DND-41 (cell line): ENCODE measurements around the gene RXFP4.

Experiments used
- ATAC-seq: fragments of 200-7000 bp; cut with Tn5 transposase; 3 replicates; pipeline ENCODE4 v1.9.1; 2021; ENCODE audit warnings: low read depth; ENCODE audit not compliant: insufficient read depth
- DNase-seq: peaks from one replicate; pipeline ENCODE4 v3.0.0-alpha.2; 2020
- H2AFZ ChIP-seq: 2 replicates; pipeline ENCODE4 v1.6.0; 2012; ENCODE audit warnings: low read depth, low read length
- H3K27ac ChIP-seq: 2 replicates; pipeline ENCODE4 v1.5.1; 2012; ENCODE audit warnings: low read length, inconsistent platforms
- H3K27me3 ChIP-seq: fragments of 200-600 bp; sonication (generic); 2 replicates; pipeline ENCODE4 v1.6.0; 2012; ENCODE audit warnings: low read length, mild to moderate bottlenecking, inconsistent platforms; ENCODE audit not compliant: insufficient read depth, poor library complexity
- H3K36me3 ChIP-seq: 2 replicates; pipeline ENCODE4 v1.5.1; 2012; ENCODE audit warnings: low read length, inconsistent platforms; ENCODE audit not compliant: insufficient read depth
- H3K4me1 ChIP-seq: 2 replicates; pipeline ENCODE4 v1.5.1; 2012; ENCODE audit warnings: mild to moderate bottlenecking, low read length; ENCODE audit not compliant: insufficient read depth
- H3K4me2 ChIP-seq: 2 replicates; pipeline ENCODE4 v1.6.0; 2012; ENCODE audit warnings: mild to moderate bottlenecking, moderate library complexity, low read length, inconsistent platforms; ENCODE audit not compliant: insufficient read depth
- H3K4me3 ChIP-seq, 2 experiments: fragments of 200-600 bp in 1 of 2; shearing (Covaris generic) in 1 of 2; 2 replicates each; pipeline ENCODE4 v1.5.1; 2012 to 2016; ENCODE audit warnings: inconsistent platforms in 2 of 2, low read length in 2 of 2, mild to moderate bottlenecking in 2 of 2, low read depth in 1 of 2, moderate library complexity in 1 of 2
- H3K79me2 ChIP-seq: 2 replicates; pipeline ENCODE4 v1.6.0; 2012; ENCODE audit warnings: low read length, inconsistent platforms; ENCODE audit not compliant: insufficient read depth
- H3K9ac ChIP-seq: 2 replicates; pipeline ENCODE4 v1.6.0; 2012; ENCODE audit warnings: low read depth, mild to moderate bottlenecking, inconsistent platforms, low read length, moderate library complexity
- H3K9me3 ChIP-seq: 2 replicates; pipeline ENCODE4 v1.5.1; 2012; ENCODE audit warnings: low read length, moderate library complexity, mild to moderate bottlenecking, inconsistent platforms; ENCODE audit not compliant: insufficient read depth, severe bottlenecking
- H4K20me1 ChIP-seq: 2 replicates; pipeline ENCODE4 v1.6.0; 2012; ENCODE audit warnings: low read length; ENCODE audit not compliant: insufficient read depth
- CTCF ChIP-seq: IDR thresholded peaks from 2 replicates; pipeline ENCODE4 v1.5.1; 2012; ENCODE audit warnings: borderline replicate concordance, low read length, moderate library complexity, mild to moderate bottlenecking; ENCODE audit not compliant: poor library complexity, severe bottlenecking; ENCODE audit errors: extremely low read depth
- EZH2 ChIP-seq: IDR thresholded peaks from 3 replicates; pipeline ENCODE4 v1.6.1; 2012; ENCODE audit warnings: borderline replicate concordance, low read depth, mild to moderate bottlenecking, moderate library complexity, low read length, inconsistent platforms; ENCODE audit not compliant: severe bottlenecking

RXFP4 gene

GRCh38 chr1:155977690-155978324 lies 36.4 kb downstream of the RXFP4 start:
- H3K9ac ChIP-seq: peak overlapping the region; percentile 90
- H3K9me3 ChIP-seq: no peaks in the 10 kb centered on the region
- peak overlapping the region; percentile 97 for H3K27ac ChIP-seq
- peak overlapping the region; percentile 81 for H2AFZ ChIP-seq
- DNase-seq: peak; percentile 58
- ATAC-seq: peak; percentile 27
- peaks cover 39% of the 10 kb centered on the region for H4K20me1 ChIP-seq
- H3K4me2 ChIP-seq: peak overlapping the region; percentile 80
- H3K4me1 ChIP-seq: peaks cover 58% of the 10 kb centered on the region
- H3K36me3 ChIP-seq: peaks cover 22% of the 10 kb centered on the region
- no peak for TF ChIP-seq CTCF
- TF ChIP-seq EZH2: no peak
- H3K27me3 ChIP-seq: no peaks in the 10 kb centered on the region
- peak overlapping the region; percentile 52 to 73 for H3K4me3 ChIP-seq
- peaks cover 58% of the 10 kb centered on the region for H3K79me2 ChIP-seq

DNA sequence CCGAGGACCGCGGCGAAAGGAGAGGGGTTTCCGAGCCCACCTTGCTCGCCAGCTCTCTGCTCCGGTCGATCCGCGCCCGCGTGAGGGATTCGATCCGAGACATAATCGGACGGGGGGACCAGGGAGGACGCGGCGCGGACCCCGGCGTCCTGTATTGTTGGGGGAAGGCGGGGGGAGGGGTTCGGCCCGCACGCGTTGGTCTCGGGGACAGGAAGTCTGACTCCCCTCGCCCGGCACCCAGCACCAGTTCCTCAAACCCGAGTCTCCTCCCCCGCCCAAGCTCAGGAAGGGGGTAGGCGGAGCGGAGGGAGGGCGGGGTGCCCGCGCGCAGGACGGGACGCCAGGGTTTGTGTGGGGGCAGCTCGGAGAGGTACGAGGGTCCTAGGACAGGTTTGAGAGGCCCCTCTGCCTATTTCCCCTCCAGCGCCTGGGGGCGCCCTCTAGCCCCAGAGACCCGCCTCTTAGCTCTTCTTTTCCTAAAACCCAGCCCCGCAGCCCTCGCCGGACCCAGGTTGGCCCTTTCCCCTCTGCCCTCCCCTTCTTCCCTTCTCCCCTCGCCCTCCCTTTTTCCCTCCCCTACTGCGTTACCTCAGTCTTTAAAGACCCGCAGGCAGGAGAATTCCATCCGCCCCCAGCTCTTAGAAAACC lies 37.0 kb downstream of the RXFP4 start, which contains the start of gene ARHGEF2:
Gene ARHGEF2, minus strand, starts transcription at position 223 of the 648 bp plus-strand sequence. Its CDS starts 120 bp downstream, at position 103.
- H4K20me1 ChIP-seq: peaks cover 33% of the 10 kb centered on the region
- DNase-seq (peak; percentile 90), ATAC-seq (peak; percentile 70)
- H3K79me2 ChIP-seq: peaks cover 52% of the 10 kb centered on the region
- peaks cover 53% of the 10 kb centered on the region for H3K4me1 ChIP-seq
- H3K9ac ChIP-seq: peak within 1 kb of the TSS; percentile 90
- peak within 1 kb of the TSS; percentile 52 to 73 for H3K4me3 ChIP-seq
- peak within 1 kb of the TSS; percentile 97 for H3K27ac ChIP-seq
- peak within 1 kb of the TSS; percentile 81 for H2AFZ ChIP-seq
- H3K36me3 ChIP-seq: peaks cover 16% of the 10 kb centered on the region
- no peaks in the 10 kb centered on the region for H3K27me3 ChIP-seq
- H3K4me2 ChIP-seq: peak within 1 kb of the TSS; percentile 80
- no peak for TF ChIP-seq EZH2
- TF ChIP-seq CTCF: peak; percentile 58
- no peaks in the 10 kb centered on the region for H3K9me3 ChIP-seq

- DNase-seq (peak; percentile 23), ATAC-seq (no peak)
- H3K27me3 ChIP-seq: no peaks in the 10 kb centered on the region
- peak overlapping the region; percentile 97 for H3K27ac ChIP-seq
- no peaks in the 10 kb centered on the region for H3K9me3 ChIP-seq
- peak overlapping the region; percentile 90 for H3K9ac ChIP-seq
- H3K4me1 ChIP-seq: peaks cover 53% of the 10 kb centered on the region
- peaks cover 47% of the 10 kb centered on the region for H3K79me2 ChIP-seq
- H3K4me2 ChIP-seq: peak overlapping the region; percentile 80
- H3K4me3 ChIP-seq: peak overlapping the region; percentile 52 to 73
- peaks cover 29% of the 10 kb centered on the region for H4K20me1 ChIP-seq
- peaks cover 16% of the 10 kb centered on the region for H3K36me3 ChIP-seq
- peak overlapping the region; percentile 81 for H2AFZ ChIP-seq
- TF ChIP-seq CTCF: no peak
- TF ChIP-seq EZH2: no peak
Observed at GRCh38 chr1:155978973-155979429, 37.6 kb downstream of the RXFP4 start.
